Brain microvascular endothelial cell (primary cell): ENCODE results near the gene SHOX.

Source experiments
- DNase-seq: peaks from one replicate; pipeline ENCODE4 v3.0.0-alpha.2; 2020
- H3K27ac ChIP-seq: fragments of 250-450 bp; sonication (Bioruptor Pico); 2 replicates; pipeline ENCODE4 v1.5.1; 2020; ENCODE audit warnings: mild to moderate bottlenecking, moderate library complexity
- H3K27me3 ChIP-seq: fragments of 250-450 bp; sonication (Bioruptor Pico); replicated peaks from 2 replicates; pipeline ENCODE4 v1.5.1; 2020; ENCODE audit warnings: mild to moderate bottlenecking
- H3K36me3 ChIP-seq: fragments of 250-450 bp; sonication (Bioruptor Pico); replicated peaks from 2 replicates; pipeline ENCODE4 v1.5.1; 2020; ENCODE audit warnings: mild to moderate bottlenecking
- H3K4me3 ChIP-seq: 2 replicates; pipeline ENCODE4 v1.5.1; 2011; ENCODE audit warnings: low read depth, mild to moderate bottlenecking, control low read depth, low read length, moderate library complexity
- in situ Hi-C: cut with HindIII; loops from 2 replicates; pipeline ENCODE4 v1.10.0; 2017; ENCODE audit warnings: low sequenced_read_pairs, low pct_ligation_motif_present
- TF ChIP-seq, protein P1 (sequence below): IDR thresholded peaks from 2 replicates; pipeline ENCODE4 v1.5.1; 2011; ENCODE audit warnings: low read depth, mild to moderate bottlenecking, moderate library complexity, low read length, control low read depth, inconsistent platforms; ENCODE audit errors: missing control alignments

Gene SHOX

DNA sequence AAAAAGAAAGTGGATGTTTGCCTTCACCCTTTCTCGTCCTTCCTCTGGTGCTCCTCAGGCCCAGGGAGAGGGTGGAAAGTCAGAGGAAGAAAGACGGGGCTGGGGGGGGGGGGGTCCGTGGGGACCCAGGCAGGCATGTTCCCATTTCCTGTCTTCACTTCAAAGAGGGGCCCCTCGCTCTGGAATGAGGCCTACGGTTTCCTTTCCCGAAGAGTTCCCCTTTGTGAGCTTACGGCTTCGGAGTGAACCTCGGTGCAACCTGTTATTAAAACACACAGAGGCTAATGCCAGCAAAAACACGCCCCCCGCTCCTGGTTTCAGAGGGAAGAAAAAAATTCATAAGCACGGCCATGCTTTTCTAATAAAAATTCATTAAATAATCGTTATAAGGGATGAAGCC, 40.1 kb downstream of the SHOX start:
- no peak for DNase-seq
- TF ChIP-seq, protein P1, sequence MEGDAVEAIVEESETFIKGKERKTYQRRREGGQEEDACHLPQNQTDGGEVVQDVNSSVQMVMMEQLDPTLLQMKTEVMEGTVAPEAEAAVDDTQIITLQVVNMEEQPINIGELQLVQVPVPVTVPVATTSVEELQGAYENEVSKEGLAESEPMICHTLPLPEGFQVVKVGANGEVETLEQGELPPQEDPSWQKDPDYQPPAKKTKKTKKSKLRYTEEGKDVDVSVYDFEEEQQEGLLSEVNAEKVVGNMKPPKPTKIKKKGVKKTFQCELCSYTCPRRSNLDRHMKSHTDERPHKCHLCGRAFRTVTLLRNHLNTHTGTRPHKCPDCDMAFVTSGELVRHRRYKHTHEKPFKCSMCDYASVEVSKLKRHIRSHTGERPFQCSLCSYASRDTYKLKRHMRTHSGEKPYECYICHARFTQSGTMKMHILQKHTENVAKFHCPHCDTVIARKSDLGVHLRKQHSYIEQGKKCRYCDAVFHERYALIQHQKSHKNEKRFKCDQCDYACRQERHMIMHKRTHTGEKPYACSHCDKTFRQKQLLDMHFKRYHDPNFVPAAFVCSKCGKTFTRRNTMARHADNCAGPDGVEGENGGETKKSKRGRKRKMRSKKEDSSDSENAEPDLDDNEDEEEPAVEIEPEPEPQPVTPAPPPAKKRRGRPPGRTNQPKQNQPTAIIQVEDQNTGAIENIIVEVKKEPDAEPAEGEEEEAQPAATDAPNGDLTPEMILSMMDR = no peak
- Histone ChIP-seq H3K27ac (no peak overlapping the region), H3K4me3 (no peak overlapping the region), H3K36me3 (no peaks in the 10 kb centered on the region), H3K27me3 (no peaks in the 10 kb centered on the region)
- in situ Hi-C loops = no loop called here

DNA sequence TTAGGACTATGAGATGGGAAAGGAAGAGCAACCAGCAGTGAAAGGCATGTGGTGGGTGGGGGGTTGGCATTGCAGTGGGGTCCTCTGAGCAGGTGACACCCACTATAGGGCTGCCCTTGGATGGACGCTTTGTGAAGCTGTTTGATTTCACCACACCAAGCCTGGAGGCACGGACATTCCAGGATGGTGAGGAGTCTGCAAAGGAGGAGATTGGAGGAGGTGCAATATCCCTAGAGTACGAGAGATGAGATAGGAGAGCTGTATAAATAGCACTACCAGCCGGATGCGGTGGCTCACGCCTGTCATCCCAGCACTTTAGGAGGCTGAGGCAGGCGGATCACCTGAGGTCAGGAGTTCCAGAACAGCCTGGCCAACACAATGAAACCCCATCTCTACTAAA, 42.3 kb downstream of the SHOX start:
- no peaks in the 10 kb centered on the region for H3K36me3 ChIP-seq
- H3K27me3 ChIP-seq = no peaks in the 10 kb centered on the region
- TF ChIP-seq, protein P1 = no peak
- no peak overlapping the region for H3K27ac ChIP-seq
- H3K4me3 ChIP-seq = no peak overlapping the region
- no peak for DNase-seq
- in situ Hi-C loops = no loop called here

DNA sequence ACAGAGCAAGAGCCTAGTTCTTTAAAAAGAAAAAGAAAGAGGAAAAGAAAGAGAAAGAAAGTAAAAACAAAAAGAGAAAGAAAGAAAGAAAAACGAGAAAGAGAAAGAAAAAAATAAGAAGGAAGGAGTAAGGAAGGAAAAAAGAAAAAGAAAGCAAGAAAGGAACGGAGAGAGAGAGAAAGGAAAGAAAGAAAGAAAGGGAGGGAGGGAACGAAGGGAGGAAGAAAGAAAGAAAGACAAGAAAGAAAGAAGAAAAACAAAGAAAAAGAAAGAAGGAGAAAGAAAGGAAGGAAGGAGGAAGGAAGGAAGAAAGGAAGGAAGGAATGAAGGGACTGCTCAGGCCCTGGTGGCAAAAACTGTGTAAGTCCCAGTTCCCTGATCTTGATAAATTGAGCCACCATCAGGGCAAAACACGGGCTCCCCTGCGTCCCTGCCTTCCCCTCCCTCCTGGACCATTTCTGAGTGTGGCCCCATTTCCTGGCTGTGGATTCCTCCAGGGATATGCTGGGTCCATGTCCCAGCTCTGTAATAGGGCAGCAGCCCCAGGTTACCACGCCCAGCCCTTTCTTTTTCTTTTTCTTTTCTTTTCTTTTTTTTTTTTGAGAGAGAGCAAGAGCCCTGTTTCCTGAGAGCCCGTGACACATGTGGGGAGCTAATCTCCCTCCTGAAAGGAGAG, 44.8 kb downstream of the SHOX start:
- Histone ChIP-seq H3K4me3 (no peak overlapping the region), H3K36me3 (no peaks in the 10 kb centered on the region), H3K27me3 (no peaks in the 10 kb centered on the region), H3K27ac (no peak overlapping the region)
- DNase-seq = no peak
- in situ Hi-C loops = no loop called here
- TF ChIP-seq, protein P1 = no peak

DNA sequence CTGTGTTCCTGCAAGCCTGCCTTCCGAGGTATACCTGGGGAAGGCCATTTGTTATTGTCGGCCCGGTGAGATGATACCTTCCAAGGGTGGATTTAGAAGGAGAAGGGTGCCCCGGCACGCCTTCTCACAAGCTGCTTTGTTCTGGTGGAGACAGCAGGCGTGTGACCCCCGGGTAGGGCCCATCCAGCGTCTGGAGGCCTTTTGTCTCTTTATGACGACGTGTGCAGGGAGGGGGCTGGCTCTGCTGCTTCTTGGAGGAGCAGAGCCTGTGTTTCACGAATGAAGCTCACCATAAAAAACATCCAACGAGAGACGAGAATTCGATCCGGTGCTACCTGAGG, 45.3 kb downstream of the SHOX start:
- H3K27ac ChIP-seq = no peak overlapping the region
- TF ChIP-seq, protein P1 = no peak
- no peaks in the 10 kb centered on the region for H3K27me3 ChIP-seq
- H3K4me3 ChIP-seq = no peak overlapping the region
- no peak for DNase-seq
- in situ Hi-C loops = no loop called here
- no peaks in the 10 kb centered on the region for H3K36me3 ChIP-seq

DNA sequence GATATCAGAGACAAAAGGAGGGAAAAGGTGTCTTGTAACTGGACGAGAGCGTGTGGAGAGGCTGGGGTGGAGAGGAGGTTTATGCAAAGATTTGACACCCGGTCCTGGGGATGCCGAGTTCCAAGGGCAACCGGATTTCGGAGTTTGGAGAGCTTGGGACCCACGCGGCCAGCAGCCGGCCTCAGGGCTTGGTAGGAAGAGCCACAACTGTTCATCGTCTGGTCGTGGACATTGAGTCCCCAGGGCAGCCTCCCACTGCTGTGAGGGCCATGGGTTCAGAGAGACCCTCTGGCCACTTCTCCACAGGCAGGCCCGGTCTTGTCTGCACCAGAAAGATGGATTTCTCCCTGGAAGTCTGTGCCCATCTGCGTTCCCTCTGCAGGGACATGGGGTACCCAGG, 46.8 kb downstream of the SHOX start:
- Histone ChIP-seq H3K27ac (no peak overlapping the region), H3K27me3 (no peaks in the 10 kb centered on the region), H3K4me3 (no peak overlapping the region), H3K36me3 (no peaks in the 10 kb centered on the region)
- no peak for DNase-seq
- in situ Hi-C loops = no loop called here
- TF ChIP-seq, protein P1 = no peak

DNA sequence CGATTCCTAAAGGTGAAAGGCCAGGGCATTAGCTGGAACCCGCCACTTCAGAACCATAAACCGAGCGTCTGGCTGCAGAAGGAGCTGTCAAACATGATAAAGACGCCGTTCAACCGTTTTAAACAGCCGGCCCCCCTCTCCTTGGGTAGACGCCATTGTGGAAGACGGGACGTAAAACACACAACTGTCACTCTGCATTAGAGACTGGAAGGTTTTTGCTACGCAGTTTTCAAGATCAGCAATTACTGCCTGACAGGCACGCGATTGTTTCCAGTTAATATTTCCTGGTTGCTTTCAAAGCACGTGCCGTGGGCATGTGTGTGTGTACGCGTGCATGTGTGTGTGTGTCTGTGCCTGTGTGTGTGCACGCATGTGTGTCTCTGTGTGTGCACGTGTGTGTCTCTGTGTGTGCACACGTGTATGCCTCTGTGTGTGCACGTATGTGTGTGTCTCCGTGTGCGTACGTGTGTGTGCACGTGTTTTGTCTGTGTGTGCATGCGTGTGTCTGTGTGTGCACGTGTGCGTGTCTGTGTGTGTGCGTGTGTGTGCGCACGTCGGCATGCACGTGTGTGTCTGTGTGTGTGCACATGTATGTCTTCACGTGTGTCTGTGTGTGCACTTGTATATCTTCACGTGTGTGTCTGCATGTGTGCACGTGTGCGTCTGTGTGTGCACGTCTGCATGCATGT, 48.8 kb downstream of the SHOX start:
- no peak overlapping the region for H3K4me3 ChIP-seq
- TF ChIP-seq, protein P1 = no peak
- H3K27ac ChIP-seq = no peak overlapping the region
- no peaks in the 10 kb centered on the region for H3K36me3 ChIP-seq
- H3K27me3 ChIP-seq = no peaks in the 10 kb centered on the region
- no peak for DNase-seq
- in situ Hi-C loops = no loop called here
